HG02642 (cell line): Measurements from ENCODE around the gene UGT2B10.
"Not testable (repeated sequence)": the region's sequence is repeated elsewhere in the genome, so short reads cannot be mapped to it uniquely, and the experiment has no call there.

Experiments
- ATAC-seq: cut with Tn5 transposase; IDR thresholded peaks from one replicate; pipeline ENCODE4 v1.9.1; 2021; ENCODE audit warnings: mild to moderate bottlenecking; ENCODE audit not compliant: unreplicated experiment, poor library complexity

Gene UGT2B10

DNA sequence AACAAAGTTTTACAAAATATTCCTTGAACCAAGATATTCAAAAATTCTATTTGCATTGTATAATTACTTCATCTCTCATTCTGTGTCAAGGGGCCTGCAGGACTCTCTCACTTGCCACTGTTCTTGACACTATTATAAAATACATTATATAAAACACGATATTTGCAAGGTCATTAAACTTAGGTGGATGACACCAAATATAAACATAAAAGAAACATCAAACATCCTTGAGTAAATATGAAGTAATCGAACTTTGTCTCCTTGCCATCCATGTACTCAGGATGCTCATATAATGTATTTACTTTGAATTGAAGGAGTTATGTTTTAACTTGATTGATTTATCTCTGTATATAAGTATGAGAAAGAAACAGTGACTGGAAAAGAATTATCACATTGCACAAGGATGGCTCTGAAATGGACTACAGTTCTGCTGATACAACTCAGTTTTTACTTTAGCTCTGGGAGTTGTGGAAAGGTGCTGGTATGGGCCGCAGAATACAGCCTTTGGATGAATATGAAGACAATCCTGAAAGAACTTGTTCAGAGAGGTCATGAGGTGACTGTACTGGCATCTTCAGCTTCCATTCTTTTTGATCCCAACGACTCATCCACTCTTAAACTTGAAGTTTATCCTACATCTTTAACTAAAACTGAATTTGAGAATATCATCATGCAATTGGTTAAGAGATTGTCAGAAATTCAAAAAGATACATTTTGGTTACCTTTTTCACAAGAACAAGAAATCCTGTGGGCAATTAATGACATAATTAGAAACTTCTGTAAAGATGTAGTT, at the start of gene UGT2B10:
TSS of gene UGT2B10 (plus strand) at position 378 of the 793 bp plus-strand sequence. CDS start at position 404, 26 bp downstream.
- not testable (repeated sequence) for ATAC-seq

DNA sequence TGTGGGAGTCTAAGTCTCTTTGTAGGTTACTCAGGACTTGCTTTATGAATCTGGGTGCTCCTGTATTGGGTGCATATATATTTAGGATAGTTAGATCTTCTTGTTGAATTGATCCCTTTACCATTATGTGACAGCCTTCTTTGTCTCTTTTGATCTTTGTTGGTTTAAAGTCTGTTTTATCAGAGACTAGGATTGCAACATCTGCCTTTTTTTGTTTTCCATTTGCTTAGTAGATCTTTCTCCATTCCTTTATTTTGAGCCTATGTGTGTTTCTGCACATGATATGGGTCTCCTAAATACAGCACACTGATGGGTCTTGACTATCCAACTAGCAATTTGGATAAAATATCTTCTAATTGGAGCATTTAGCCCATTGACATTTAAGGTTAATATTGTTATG, 44.0 kb upstream of the UGT2B10 start:
- not testable (repeated sequence) for ATAC-seq

DNA sequence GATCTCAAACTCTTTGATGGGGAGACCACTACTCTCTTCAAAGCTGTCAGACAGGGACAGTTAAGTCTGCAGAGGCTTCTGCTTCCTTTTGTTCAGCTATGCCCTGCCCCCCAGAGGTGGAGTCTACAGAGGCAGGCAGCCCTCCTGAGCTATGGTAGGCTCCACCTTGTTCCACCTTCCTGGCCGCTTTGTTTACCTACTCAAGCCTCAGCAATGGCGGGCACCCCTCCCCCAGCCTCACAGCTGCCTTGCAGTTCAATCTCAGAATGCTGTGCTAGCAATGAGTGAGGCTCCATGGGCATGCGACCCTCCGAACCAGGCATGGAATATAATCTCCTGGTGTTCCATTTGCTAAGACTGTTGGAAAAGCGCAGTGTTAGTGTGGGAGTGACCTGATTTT, 42.1 kb upstream of the UGT2B10 start:
- no peak for ATAC-seq

- no peak for ATAC-seq
Measured at GRCh38 chr4:68780232-68780631, 35.6 kb upstream of the UGT2B10 start.

- no peak for ATAC-seq
Measured at GRCh38 chr4:68797048-68797447, 18.7 kb upstream of the UGT2B10 start.

DNA sequence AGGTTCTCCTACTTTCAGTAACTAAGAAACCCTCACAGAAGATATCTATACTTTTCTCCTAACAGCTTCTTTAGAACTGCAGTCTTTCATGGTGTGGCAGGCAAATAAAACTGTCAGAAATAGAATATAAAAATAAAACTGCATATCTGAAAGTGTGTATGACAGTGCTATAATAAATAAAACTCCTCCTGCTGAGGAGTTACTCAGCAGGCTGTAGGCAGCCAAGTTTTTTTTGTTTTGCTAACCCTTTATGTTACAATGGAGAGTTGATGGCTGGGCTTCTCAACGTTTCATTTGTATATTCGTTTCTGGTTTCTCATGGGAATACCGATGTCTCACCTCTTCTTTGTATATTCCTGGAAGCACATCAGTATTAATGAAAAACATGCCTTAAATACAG, 18.2 kb upstream of the UGT2B10 start:
- ATAC-seq = no peak

- ATAC-seq = no peak
Measured at GRCh38 chr4:68803013-68803412, 12.8 kb upstream of the UGT2B10 start.

DNA sequence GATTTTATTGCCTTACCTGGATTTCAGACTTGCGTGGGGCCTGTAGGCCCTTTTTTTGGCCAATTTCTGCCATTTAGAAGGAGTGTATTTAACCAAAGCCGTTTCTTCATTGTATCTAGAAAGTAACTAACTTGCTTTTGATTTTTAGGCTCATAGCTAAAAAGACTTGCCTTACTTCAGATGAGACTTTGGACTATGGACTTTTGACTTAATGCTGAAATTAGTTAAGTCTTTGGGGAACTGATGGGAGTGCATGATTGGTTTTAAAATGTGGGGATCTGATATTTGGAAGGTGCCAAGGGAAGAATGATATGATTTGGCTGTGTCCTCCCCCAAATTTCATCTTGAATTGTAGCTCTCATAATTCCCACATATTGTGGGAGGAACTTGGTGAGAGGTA, 7.7 kb upstream of the UGT2B10 start:
- ATAC-seq = no peak

- no peak for ATAC-seq
Measured at GRCh38 chr4:68810919-68811318, 4.9 kb upstream of the UGT2B10 start.

- not testable (repeated sequence) for ATAC-seq
Measured at GRCh38 chr4:68816410-68817265, 844 bp downstream of the UGT2B10 start.

DNA sequence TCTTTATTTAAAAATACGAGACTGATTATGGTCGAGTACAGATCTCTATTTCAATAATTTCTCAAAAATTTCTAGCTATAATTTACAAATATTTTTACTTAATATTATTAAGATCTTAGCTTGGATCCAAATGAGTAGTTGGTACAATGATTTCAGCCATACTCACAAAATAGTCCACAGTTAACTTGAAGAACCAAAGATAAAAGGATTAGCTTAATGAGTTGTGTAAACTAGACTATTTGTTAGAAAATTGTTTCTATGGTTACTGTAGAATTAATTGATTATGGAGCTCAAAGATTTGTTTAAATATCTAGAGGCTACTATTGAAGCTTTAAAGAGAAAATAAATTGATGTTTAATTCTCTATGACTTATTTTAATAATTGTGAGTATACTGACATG, 1.6 kb downstream of the UGT2B10 start:
- ATAC-seq = no peak

GRCh38 chr4:68818030-68818462, 2.3 kb downstream of the UGT2B10 start:
- ATAC-seq = not testable (repeated sequence)

DNA sequence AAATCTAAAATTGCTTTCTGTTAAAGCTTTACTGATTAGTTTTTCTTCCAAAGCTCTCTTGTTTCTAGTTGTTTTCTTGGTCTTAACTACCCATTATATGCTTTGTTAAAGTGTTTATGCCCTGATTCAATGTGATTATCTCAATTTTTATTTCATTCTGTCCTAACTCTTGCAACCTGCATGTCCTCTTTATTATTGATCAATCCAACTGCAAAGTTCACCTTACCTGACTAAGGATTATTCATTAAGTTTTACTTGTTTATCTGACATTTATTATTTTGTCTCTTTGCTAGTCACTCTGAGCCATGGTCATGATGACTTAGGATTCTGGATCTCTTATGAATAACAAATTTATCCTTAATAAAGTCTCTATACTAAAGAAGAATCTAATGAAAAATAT, 15.8 kb downstream of the UGT2B10 start:
- ATAC-seq = no peak

GRCh38 chr4:68850293-68850692, 34.5 kb downstream of the UGT2B10 start:
- ATAC-seq = no peak

- ATAC-seq = no peak
Measured at GRCh38 chr4:68855771-68856170, 40.0 kb downstream of the UGT2B10 start.

DNA sequence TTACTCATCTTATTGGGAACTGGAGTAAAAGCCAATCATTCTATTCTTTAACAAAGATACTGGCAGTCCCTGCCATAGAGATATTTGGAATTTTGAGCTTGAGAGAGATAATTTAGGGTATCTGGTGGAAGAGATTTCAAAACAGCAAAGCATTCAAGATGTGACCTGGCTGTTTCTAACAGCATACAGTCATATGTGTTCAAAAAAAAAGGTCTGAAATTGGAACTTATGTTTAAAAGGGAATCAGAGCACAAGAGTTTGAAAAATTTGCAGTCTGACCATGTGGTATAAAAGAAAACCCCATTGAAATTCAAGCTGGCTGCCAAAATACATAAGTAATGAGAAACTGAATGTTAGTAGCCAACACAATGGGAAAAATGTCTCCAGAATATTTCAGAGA, 42.2 kb downstream of the UGT2B10 start:
- ATAC-seq = no peak

DNA sequence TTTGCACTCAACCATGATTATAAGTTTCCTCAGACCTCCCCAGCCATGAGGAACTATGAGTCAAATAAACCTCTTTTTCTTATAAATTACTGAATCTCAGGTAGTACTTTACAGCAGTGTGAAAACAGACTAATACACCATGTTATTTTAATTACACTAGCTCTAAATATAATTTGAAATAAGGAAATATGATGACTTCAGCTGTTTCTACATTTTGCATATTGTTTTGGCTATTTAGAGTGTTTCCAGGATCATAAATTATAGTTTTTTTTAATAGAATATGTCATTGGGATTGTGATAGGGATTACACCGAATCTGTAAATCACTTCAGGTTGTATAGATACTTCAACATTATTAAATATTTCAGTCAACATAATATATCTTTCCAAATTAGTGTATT, 43.9 kb downstream of the UGT2B10 start:
- no peak for ATAC-seq

- ATAC-seq = no peak
Measured at GRCh38 chr4:68861057-68861456, 45.3 kb downstream of the UGT2B10 start.

DNA sequence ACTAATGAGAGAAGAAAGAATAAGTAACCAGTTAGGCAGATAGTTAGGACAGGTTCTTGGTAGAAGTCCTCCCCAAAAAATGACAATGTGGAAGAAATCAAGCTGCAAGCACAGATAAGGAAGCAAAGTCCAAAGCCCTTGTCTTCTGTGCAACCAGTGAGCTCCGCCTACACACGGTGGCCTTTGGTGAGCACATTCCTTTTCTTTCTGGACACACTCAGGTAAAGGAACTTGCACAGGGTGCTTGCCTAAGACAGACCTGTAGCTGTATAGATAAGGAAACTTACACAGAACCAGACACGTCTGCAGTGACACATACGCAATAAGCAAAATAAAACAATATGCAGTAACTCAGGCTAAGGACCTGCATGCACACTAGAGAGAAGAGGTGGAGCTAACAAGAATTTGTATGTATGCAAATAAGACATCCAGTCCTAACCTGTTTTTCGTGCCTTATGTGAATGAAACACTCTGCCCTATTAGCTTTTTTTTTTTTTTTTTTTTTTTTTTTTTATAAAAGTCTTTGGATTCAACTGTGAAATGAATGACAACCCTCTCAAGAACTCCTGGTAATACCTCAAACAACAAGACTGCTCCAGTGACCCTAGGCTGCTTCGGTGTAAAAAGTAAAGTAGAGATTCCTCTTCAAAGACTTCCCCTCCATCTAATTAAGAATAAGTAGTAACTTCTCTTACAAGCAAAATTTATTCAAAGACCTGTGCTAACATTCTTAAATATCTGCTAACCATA, 48.8 kb downstream of the UGT2B10 start:
- ATAC-seq = no peak

GRCh38 chr4:68865188-68865638, 49.4 kb downstream of the UGT2B10 start:
- no peak for ATAC-seq

DNA sequence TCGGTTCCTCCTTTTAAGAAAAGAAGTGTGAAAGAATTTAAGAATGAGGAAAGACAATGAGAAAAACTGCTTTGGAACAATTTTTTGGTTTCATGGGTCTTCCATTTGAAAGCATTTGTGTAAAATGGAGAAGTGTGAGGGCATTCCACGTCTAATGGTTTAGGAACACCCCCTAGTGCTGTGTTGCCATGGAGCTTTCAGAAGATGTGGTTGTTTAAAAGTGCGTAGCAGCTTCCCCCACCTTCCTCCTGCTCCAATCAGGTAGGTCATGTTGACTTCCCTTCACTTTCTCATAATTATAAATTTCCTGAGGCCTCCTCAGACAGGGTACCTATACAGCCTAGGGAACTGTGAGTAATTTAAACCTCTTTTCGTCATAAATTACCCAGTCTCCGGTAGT, 50.0 kb downstream of the UGT2B10 start:
- no peak for ATAC-seq
